ENCODE results near the gene CARD14. TPM values are rescaled to one million over a fixed set of nuclear protein-coding genes. Genes with fewer than 3 reads are reported as not detected.

The CARD14 gene
- total RNA-seq, 1 experiment from 2014 or later, result not detected

GRCh38 chr17:80173916-80174315 lies 4.1 kb downstream of the CARD14 start:
- Histone ChIP-seq H3K27me3 (ENCODE audit: control insufficient read depth, insufficient read depth, low read length) (no peaks in the 10 kb centered on the region), H3K36me3 (ENCODE audit: control insufficient read depth, insufficient read depth, low read length) (no peaks in the 10 kb centered on the region), H3K27ac (ENCODE audit: low read length) (no peak overlapping the region), H3K9me3 (ENCODE audit: control insufficient read depth, insufficient read depth, low read depth, low read length) (no peaks in the 10 kb centered on the region), H3K4me3 (ENCODE audit: low read depth in 2 of 2, low read length in 2 of 2) (no peak overlapping the region), H3K4me1 (ENCODE audit: control insufficient read depth, insufficient read depth, low read length) (no peaks in the 10 kb centered on the region)
- ATAC-seq (no peak), DNase-seq (ENCODE audit: low read depth, low spot score) (no peak)
- intact Hi-C loops (cut with micrococcal nuclease; ENCODE audit: unreplicated experiment) (no loop called here), in situ Hi-C loops (cut with HindIII; ENCODE audit: low pct_unique_long_range_greater_than_20kb, low sequenced_read_pairs) (no loop called here)
- ChIA-PET CTCF (no interaction called here), POLR2A (interaction anchor here (0.6 kb wide), 1 partner anchor 92 kb away, joined by 4 read pairs; no protein-coding TSS in a partner anchor)
- no TSS peak for BruUV-seq (replicated peaks)
- TF ChIP-seq TCF7L2 (IDR thresholded peaks at IDR 0.05; ENCODE audit: low read depth, low read length), result no peak
- TF ChIP-seq POLR2AphosphoS5 (IDR thresholded peaks at IDR 0.05; ENCODE audit: low read depth, low read length), result no peak
- no peak for TF ChIP-seq SIN3A (IDR thresholded peaks at IDR 0.05; ENCODE audit: borderline replicate concordance, insufficient read depth, low read depth, low read length)
- TF ChIP-seq CTCF (IDR thresholded peaks at IDR 0.05), result no peak
- no peak for TF ChIP-seq REST (IDR thresholded peaks at IDR 0.05; ENCODE audit: insufficient read depth in 1 of 2, low read depth in 2 of 2, low read length in 1 of 2)

DNA sequence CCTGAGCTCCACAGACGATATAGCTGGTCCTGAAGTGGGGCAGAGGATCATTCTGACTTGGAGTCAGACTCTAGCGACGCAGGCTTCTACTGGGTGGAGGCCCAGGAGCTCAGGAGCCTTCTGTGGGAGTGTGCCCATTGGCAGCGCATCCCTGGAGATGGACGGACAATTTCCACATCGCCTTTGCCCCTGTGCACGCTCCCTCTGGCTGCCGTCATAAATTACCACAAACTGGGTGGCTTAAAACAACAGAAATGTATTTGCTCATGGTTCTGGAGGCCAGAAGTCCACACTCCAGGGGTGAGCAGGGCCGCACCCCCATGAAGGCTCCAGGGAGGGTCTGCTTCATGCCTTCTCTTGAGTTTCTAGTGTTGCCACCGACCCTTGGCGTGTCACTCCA lies 6.9 kb downstream of the CARD14 start:
- H3K27ac ChIP-seq (ENCODE audit: low read length), result no peak overlapping the region
- ChIA-PET CTCF (no interaction called here), POLR2A (interaction anchor here (0.5 to 0.7 kb wide), 2 partner anchors 12 to 241 kb away, joined by 3 to 5 read pairs; no protein-coding TSS in a partner anchor)
- H3K36me3 ChIP-seq (ENCODE audit: control insufficient read depth, insufficient read depth, low read length), result no peaks in the 10 kb centered on the region
- ATAC-seq (no peak), DNase-seq (ENCODE audit: low read depth, low spot score) (no peak)
- H3K27me3 ChIP-seq (ENCODE audit: control insufficient read depth, insufficient read depth, low read length), result no peaks in the 10 kb centered on the region
- in situ Hi-C loops (cut with HindIII; ENCODE audit: low pct_unique_long_range_greater_than_20kb, low sequenced_read_pairs), result no loop called here
- H3K9me3 ChIP-seq (ENCODE audit: control insufficient read depth, insufficient read depth, low read depth, low read length), result no peaks in the 10 kb centered on the region
- no TSS peak for BruUV-seq (replicated peaks)
- no peaks in the 10 kb centered on the region for H3K4me1 ChIP-seq (ENCODE audit: control insufficient read depth, insufficient read depth, low read length)
- intact Hi-C loops (cut with micrococcal nuclease; ENCODE audit: unreplicated experiment), result no loop called here
- no peak for TF ChIP-seq SIN3A (IDR thresholded peaks at IDR 0.05; ENCODE audit: borderline replicate concordance, insufficient read depth, low read depth, low read length)
- no peak overlapping the region for H3K4me3 ChIP-seq (ENCODE audit: low read depth in 2 of 2, low read length in 2 of 2)

DNA sequence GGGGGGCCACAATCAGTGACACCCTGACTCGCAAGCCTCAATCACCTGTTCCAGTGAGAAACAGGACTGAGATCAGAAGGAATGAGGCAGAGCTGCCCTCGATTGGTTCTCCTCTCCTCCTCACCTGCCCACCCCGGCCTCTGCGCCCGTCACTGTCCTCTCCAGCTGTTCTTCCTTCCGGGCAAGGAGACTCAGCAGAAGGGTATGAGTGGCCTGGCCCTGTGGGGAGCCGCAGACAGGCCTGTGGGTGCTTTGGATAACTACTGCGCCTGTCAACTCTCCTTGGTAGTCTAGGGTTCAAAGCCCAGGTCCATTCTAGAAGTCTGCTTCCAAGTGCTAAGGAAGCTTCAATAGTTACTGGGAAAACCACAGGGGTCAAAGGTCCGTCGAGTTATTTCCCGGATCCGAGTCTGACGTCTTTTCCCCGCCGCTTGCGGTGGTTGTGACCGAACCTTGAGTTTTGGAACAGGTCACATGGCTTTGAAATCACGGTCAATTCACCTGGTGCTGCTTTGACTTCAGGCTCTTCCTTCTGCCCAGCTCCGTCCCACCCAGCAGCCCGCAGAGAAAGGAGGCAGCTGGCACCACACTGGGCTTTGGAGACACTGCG lies 8.3 kb downstream of the CARD14 start:
- no peaks in the 10 kb centered on the region for H3K4me1 ChIP-seq (ENCODE audit: control insufficient read depth, insufficient read depth, low read length)
- DNase-seq (ENCODE audit: low read depth, low spot score) (no peak), ATAC-seq (no peak)
- no TSS peak for BruUV-seq (replicated peaks)
- no peaks in the 10 kb centered on the region for H3K27me3 ChIP-seq (ENCODE audit: control insufficient read depth, insufficient read depth, low read length)
- no peaks in the 10 kb centered on the region for H3K36me3 ChIP-seq (ENCODE audit: control insufficient read depth, insufficient read depth, low read length)
- H3K4me3 ChIP-seq (ENCODE audit: low read depth in 2 of 2, low read length in 2 of 2), result no peak overlapping the region
- intact Hi-C loops (cut with micrococcal nuclease; ENCODE audit: unreplicated experiment), result no loop called here
- no peaks in the 10 kb centered on the region for H3K9me3 ChIP-seq (ENCODE audit: control insufficient read depth, insufficient read depth, low read depth, low read length)
- ChIA-PET CTCF (interaction anchor here (0.6 kb wide), 1 partner anchor 57 kb away, joined by 4 read pairs; no protein-coding TSS in a partner anchor), POLR2A (no interaction called here)
- TF ChIP-seq SIN3A (IDR thresholded peaks at IDR 0.05; ENCODE audit: borderline replicate concordance, insufficient read depth, low read depth, low read length), result no peak
- no peak for TF ChIP-seq CTCF (IDR thresholded peaks at IDR 0.05)
- in situ Hi-C loops (cut with HindIII; ENCODE audit: low pct_unique_long_range_greater_than_20kb, low sequenced_read_pairs), result no loop called here
- H3K27ac ChIP-seq (ENCODE audit: low read length), result no peak overlapping the region
